Memory B cell (primary cell): ENCODE data around the gene CUL4A.
"Not testable (repeated sequence)": the region's sequence is repeated elsewhere in the genome, so short reads cannot be mapped to it uniquely, and the experiment has no call there.

Experiments used
- ATAC-seq: fragments of 150-1000 bp; cut with Tn5 transposase; 2 replicates; pipeline ENCODE4 v1.10.0; 2021; ENCODE audit warnings: low read depth, mild to moderate bottlenecking, moderate library complexity
- DNase-seq, 2 donors: peaks; one replicate each; pipeline ENCODE4 v3.0.0; 2022; ENCODE audit warnings: low spot score in 2 of 2
- H3K27ac Mint-ChIP-seq: one replicate; pipeline ENCODE4 v1.8.0; 2022; ENCODE audit warnings: mild to moderate bottlenecking, moderate library complexity, mixed read lengths
- H3K27me3 Mint-ChIP-seq: one replicate; pipeline ENCODE4 v1.8.0; 2022; ENCODE audit warnings: mixed read lengths
- H3K36me3 Mint-ChIP-seq: one replicate; pipeline ENCODE4 v1.8.0; 2022; ENCODE audit warnings: mild to moderate bottlenecking, mixed read lengths
- H3K4me1 Mint-ChIP-seq: one replicate; pipeline ENCODE4 v1.8.0; 2022; ENCODE audit warnings: mixed read lengths
- H3K4me3 Mint-ChIP-seq: one replicate; pipeline ENCODE4 v1.8.0; 2022; ENCODE audit warnings: mild to moderate bottlenecking, moderate library complexity, mixed read lengths
- H3K9me3 Mint-ChIP-seq: one replicate; pipeline ENCODE4 v1.8.0; 2022; ENCODE audit warnings: mixed read lengths

CUL4A gene

GRCh38 chr13:113229161-113229560 is 19.7 kb downstream of the CUL4A start:
- DNase-seq (no peak), ATAC-seq (no peak)
- no peaks in the 10 kb centered on the region for H3K27me3 Mint-ChIP-seq
- H3K27ac Mint-ChIP-seq, result no peak overlapping the region
- H3K9me3 Mint-ChIP-seq, result no peaks in the 10 kb centered on the region
- H3K36me3 Mint-ChIP-seq, result peaks cover 31% of the 10 kb centered on the region
- H3K4me1 Mint-ChIP-seq, result no peaks in the 10 kb centered on the region
- H3K4me3 Mint-ChIP-seq, result no peak overlapping the region

GRCh38 chr13:113229791-113230190 is 20.4 kb downstream of the CUL4A start:
- H3K36me3 Mint-ChIP-seq, result peaks cover 28% of the 10 kb centered on the region
- no peaks in the 10 kb centered on the region for H3K27me3 Mint-ChIP-seq
- no peaks in the 10 kb centered on the region for H3K9me3 Mint-ChIP-seq
- ATAC-seq (no peak), DNase-seq (no peak)
- peak overlapping the region; percentile 35 for H3K27ac Mint-ChIP-seq
- H3K4me3 Mint-ChIP-seq, result no peak overlapping the region
- H3K4me1 Mint-ChIP-seq, result no peaks in the 10 kb centered on the region

- H3K36me3 Mint-ChIP-seq, result peaks cover 25% of the 10 kb centered on the region
- H3K27me3 Mint-ChIP-seq, result no peaks in the 10 kb centered on the region
- no peak for DNase-seq
- no peaks in the 10 kb centered on the region for H3K4me1 Mint-ChIP-seq
- no peaks in the 10 kb centered on the region for H3K9me3 Mint-ChIP-seq
- ATAC-seq, result no peak
- peak overlapping the region; percentile 18 for H3K27ac Mint-ChIP-seq
- H3K4me3 Mint-ChIP-seq, result no peak overlapping the region
Measured at GRCh38 chr13:113231306-113232207, 22.1 kb downstream of the CUL4A start.

GRCh38 chr13:113232208-113233003 is 23.0 kb downstream of the CUL4A start:
- Mint-ChIP-seq H3K9me3 (no peaks in the 10 kb centered on the region), H3K4me1 (no peaks in the 10 kb centered on the region), H3K4me3 (no peak overlapping the region), H3K36me3 (peaks cover 29% of the 10 kb centered on the region), H3K27me3 (no peaks in the 10 kb centered on the region), H3K27ac (no peak overlapping the region)
- ATAC-seq (no peak), DNase-seq (no peak)

- no peak for DNase-seq
- no peaks in the 10 kb centered on the region for H3K9me3 Mint-ChIP-seq
- no peak overlapping the region for H3K27ac Mint-ChIP-seq
- no peaks in the 10 kb centered on the region for H3K4me1 Mint-ChIP-seq
- no peaks in the 10 kb centered on the region for H3K27me3 Mint-ChIP-seq
- ATAC-seq, result no peak
- no peak overlapping the region for H3K4me3 Mint-ChIP-seq
- H3K36me3 Mint-ChIP-seq, result peaks cover 27% of the 10 kb centered on the region
Measured at GRCh38 chr13:113233101-113233500, 23.7 kb downstream of the CUL4A start.

- Mint-ChIP-seq H3K36me3 (peaks cover 24% of the 10 kb centered on the region), H3K27ac (no peak overlapping the region), H3K4me1 (no peaks in the 10 kb centered on the region), H3K4me3 (no peak overlapping the region), H3K9me3 (no peaks in the 10 kb centered on the region), H3K27me3 (no peaks in the 10 kb centered on the region)
- DNase-seq (no peak), ATAC-seq (no peak)
Measured at GRCh38 chr13:113238536-113238935, 29.1 kb downstream of the CUL4A start.

- ATAC-seq, result no peak
- no peak overlapping the region for H3K27ac Mint-ChIP-seq
Measured at GRCh38 chr13:113239357-113239756, 29.9 kb downstream of the CUL4A start.

GRCh38 chr13:113239986-113240385 is 30.6 kb downstream of the CUL4A start:
- Mint-ChIP-seq H3K9me3 (no peaks in the 10 kb centered on the region), H3K36me3 (peaks cover 30% of the 10 kb centered on the region), H3K27ac (no peak overlapping the region), H3K4me1 (no peaks in the 10 kb centered on the region), H3K27me3 (no peaks in the 10 kb centered on the region), H3K4me3 (no peak overlapping the region)
- no peak for ATAC-seq
- no peak for DNase-seq

More at GRCh38 chr13:113239357-113239756, 29.9 kb downstream of the CUL4A start:
- Mint-ChIP-seq H3K4me1 (no peaks in the 10 kb centered on the region), H3K9me3 (no peaks in the 10 kb centered on the region), H3K4me3 (no peak overlapping the region), H3K36me3 (peaks cover 26% of the 10 kb centered on the region), H3K27me3 (no peaks in the 10 kb centered on the region)
- no peak for DNase-seq

- not testable (repeated sequence) for H3K27ac Mint-ChIP-seq, ATAC-seq
- peaks cover 34% of the 10 kb centered on the region for H3K36me3 Mint-ChIP-seq
Measured at GRCh38 chr13:113241623-113242022, 32.2 kb downstream of the CUL4A start.

GRCh38 chr13:113243847-113244246 is 34.4 kb downstream of the CUL4A start:
- Mint-ChIP-seq H3K4me1 (no peaks in the 10 kb centered on the region), H3K9me3 (no peaks in the 10 kb centered on the region), H3K27ac (no peak overlapping the region), H3K36me3 (peaks cover 34% of the 10 kb centered on the region), H3K27me3 (no peaks in the 10 kb centered on the region), H3K4me3 (no peak overlapping the region)
- DNase-seq, result no peak
- no peak for ATAC-seq

More at GRCh38 chr13:113241623-113242022, 32.2 kb downstream of the CUL4A start:
- DNase-seq, H3K4me3 Mint-ChIP-seq, H3K9me3 Mint-ChIP-seq, H3K27me3 Mint-ChIP-seq, H3K4me1 Mint-ChIP-seq: not testable (repeated sequence)

GRCh38 chr13:113245849-113246796 is 36.7 kb downstream of the CUL4A start:
- H3K27me3 Mint-ChIP-seq, result no peaks in the 10 kb centered on the region
- DNase-seq (no peak), ATAC-seq (no peak)
- H3K9me3 Mint-ChIP-seq, result no peaks in the 10 kb centered on the region
- no peaks in the 10 kb centered on the region for H3K4me1 Mint-ChIP-seq
- H3K27ac Mint-ChIP-seq, result peak overlapping the region; percentile 14
- H3K36me3 Mint-ChIP-seq, result peaks cover 38% of the 10 kb centered on the region
- H3K4me3 Mint-ChIP-seq, result no peak overlapping the region

GRCh38 chr13:113252516-113253095 is 43.2 kb downstream of the CUL4A start:
- DNase-seq, result no peak
- no peaks in the 10 kb centered on the region for H3K9me3 Mint-ChIP-seq
- peaks cover 44% of the 10 kb centered on the region for H3K36me3 Mint-ChIP-seq
- H3K27me3 Mint-ChIP-seq, result no peaks in the 10 kb centered on the region
- H3K4me3 Mint-ChIP-seq, result no peak overlapping the region
- no peaks in the 10 kb centered on the region for H3K4me1 Mint-ChIP-seq
- no peak for ATAC-seq
- no peak overlapping the region for H3K27ac Mint-ChIP-seq

- DNase-seq, H3K27me3 Mint-ChIP-seq, H3K9me3 Mint-ChIP-seq, H3K4me3 Mint-ChIP-seq, H3K4me1 Mint-ChIP-seq, ATAC-seq, H3K27ac Mint-ChIP-seq: not testable (repeated sequence)
- peaks cover 31% of the 10 kb centered on the region for H3K36me3 Mint-ChIP-seq
Measured at GRCh38 chr13:113257908-113258307, 48.5 kb downstream of the CUL4A start.
